ENCODE results near the gene NDFIP2. TPM values are rescaled to one million over a fixed set of nuclear protein-coding genes. Genes with fewer than 3 reads are reported as not detected.

The NDFIP2 gene
- polyA plus RNA-seq, 1 donor from 2014 or later, result not detected

- Mint-ChIP-seq H3K4me1 (peaks cover 0 to 2% (median 0%) of the 10 kb centered on the region in 3 donors), H3K27me3 (peaks cover 13% of the 10 kb centered on the region), H3K4me3 (no peak overlapping the region), H3K9me3 (peaks cover 0 to 6% (median 1%) of the 10 kb centered on the region in 3 donors), H3K27ac (no peak overlapping the region), H3K36me3 (no peaks in the 10 kb centered on the region)
These were observed 10.3 kb upstream of the NDFIP2 start for GRCh38 chr13:79470666-79471065.

- no peak overlapping the region for H3K27ac Mint-ChIP-seq
- H3K27me3 Mint-ChIP-seq, result peaks cover 11% of the 10 kb centered on the region
- H3K36me3 Mint-ChIP-seq, result no peaks in the 10 kb centered on the region
- H3K4me1 Mint-ChIP-seq, result peaks cover 0 to 10% (median 8%) of the 10 kb centered on the region in 3 donors
- H3K9me3 Mint-ChIP-seq, result peaks cover 0 to 5% (median 1%) of the 10 kb centered on the region in 3 donors
- H3K4me3 Mint-ChIP-seq, result no peak overlapping the region
These were observed 5.4 kb upstream of the NDFIP2 start for GRCh38 chr13:79475569-79475968.

- no peak overlapping the region for H3K27ac Mint-ChIP-seq
These were observed 3.0 kb upstream of the NDFIP2 start for GRCh38 chr13:79477968-79478367.

GRCh38 chr13:79479882-79480281, 1.1 kb upstream of the NDFIP2 start:
- H3K27me3 Mint-ChIP-seq, result peaks cover 17% of the 10 kb centered on the region
- no peaks in the 10 kb centered on the region for H3K36me3 Mint-ChIP-seq
- H3K4me3 Mint-ChIP-seq, result peak overlapping the region; percentile 13 to 94 (median 52)
- H3K27ac Mint-ChIP-seq, result no peak overlapping the region
- peaks cover 0 to 2% (median 0%) of the 10 kb centered on the region in 3 donors for H3K9me3 Mint-ChIP-seq
- H3K4me1 Mint-ChIP-seq, result peaks cover 5 to 16% (median 16%) of the 10 kb centered on the region in 3 donors

More at GRCh38 chr13:79477968-79478367, 3.0 kb upstream of the NDFIP2 start:
- H3K36me3 Mint-ChIP-seq, result no peaks in the 10 kb centered on the region
- peaks cover 17% of the 10 kb centered on the region for H3K27me3 Mint-ChIP-seq
- peaks cover 5 to 16% (median 16%) of the 10 kb centered on the region in 3 donors for H3K4me1 Mint-ChIP-seq
- no peak overlapping the region for H3K4me3 Mint-ChIP-seq
- peaks cover 0 to 7% (median 1%) of the 10 kb centered on the region in 3 donors for H3K9me3 Mint-ChIP-seq

- Mint-ChIP-seq H3K27me3 (peaks cover 17% of the 10 kb centered on the region), H3K27ac (peak overlapping the region in 2 of 3 donors; percentile 20 to 94), H3K4me3 (peak overlapping the region; percentile 73 to 94 (median 85)), H3K36me3 (no peaks in the 10 kb centered on the region), H3K9me3 (peaks cover 0 to 2% (median 0%) of the 10 kb centered on the region in 3 donors), H3K4me1 (peaks cover 5 to 16% (median 16%) of the 10 kb centered on the region in 3 donors)
These were observed 714 bp downstream of the NDFIP2 start for GRCh38 chr13:79481685-79482052.

GRCh38 chr13:79482281-79482970, 1.5 kb downstream of the NDFIP2 start:
- peaks cover 5 to 16% (median 16%) of the 10 kb centered on the region in 3 donors for H3K4me1 Mint-ChIP-seq
- H3K27ac Mint-ChIP-seq, result no peak overlapping the region
- H3K4me3 Mint-ChIP-seq, result peak overlapping the region; percentile 12 to 94 (median 80)

GRCh38 chr13:79483086-79483706, 2.2 kb downstream of the NDFIP2 start:
- Mint-ChIP-seq H3K27ac (no peak overlapping the region), H3K36me3 (no peaks in the 10 kb centered on the region), H3K27me3 (peaks cover 19% of the 10 kb centered on the region), H3K4me3 (peak overlapping the region in 1 of 4 donors; percentile 37), H3K9me3 (peaks cover 0 to 2% (median 0%) of the 10 kb centered on the region in 3 donors), H3K4me1 (peaks cover 5 to 16% (median 16%) of the 10 kb centered on the region in 3 donors)

More at GRCh38 chr13:79482281-79482970, 1.5 kb downstream of the NDFIP2 start:
- H3K27me3 Mint-ChIP-seq, result peaks cover 19% of the 10 kb centered on the region
- peaks cover 0 to 2% (median 0%) of the 10 kb centered on the region in 3 donors for H3K9me3 Mint-ChIP-seq
- no peaks in the 10 kb centered on the region for H3K36me3 Mint-ChIP-seq

GRCh38 chr13:79485014-79485811, 4.3 kb downstream of the NDFIP2 start:
- Mint-ChIP-seq H3K4me3 (peak overlapping the region in 1 of 4 donors; percentile 8), H3K4me1 (peaks cover 5 to 9% (median 7%) of the 10 kb centered on the region in 3 donors), H3K27me3 (peaks cover 19% of the 10 kb centered on the region), H3K27ac (no peak overlapping the region), H3K36me3 (no peaks in the 10 kb centered on the region), H3K9me3 (peaks cover 0 to 2% (median 0%) of the 10 kb centered on the region in 3 donors)

GRCh38 chr13:79486433-79487188, 5.7 kb downstream of the NDFIP2 start:
- H3K27me3 Mint-ChIP-seq, result peaks cover 18% of the 10 kb centered on the region
- H3K27ac Mint-ChIP-seq, result no peak overlapping the region
- peaks cover 2 to 4% (median 3%) of the 10 kb centered on the region in 3 donors for H3K4me1 Mint-ChIP-seq
- peaks cover 0 to 2% (median 0%) of the 10 kb centered on the region in 3 donors for H3K9me3 Mint-ChIP-seq
- H3K36me3 Mint-ChIP-seq, result no peaks in the 10 kb centered on the region
- H3K4me3 Mint-ChIP-seq, result no peak overlapping the region

GRCh38 chr13:79490326-79490725, 9.4 kb downstream of the NDFIP2 start:
- Mint-ChIP-seq H3K4me3 (no peak overlapping the region), H3K36me3 (no peaks in the 10 kb centered on the region), H3K27ac (no peak overlapping the region), H3K9me3 (no peaks in the 10 kb centered on the region), H3K4me1 (peaks cover 0 to 2% (median 0%) of the 10 kb centered on the region in 3 donors), H3K27me3 (peaks cover 5% of the 10 kb centered on the region)

GRCh38 chr13:79490824-79491223, 9.9 kb downstream of the NDFIP2 start:
- peaks cover 0 to 2% (median 0%) of the 10 kb centered on the region in 3 donors for H3K4me1 Mint-ChIP-seq
- H3K9me3 Mint-ChIP-seq, result no peaks in the 10 kb centered on the region
- H3K27me3 Mint-ChIP-seq, result peaks cover 5% of the 10 kb centered on the region
- H3K27ac Mint-ChIP-seq, result no peak overlapping the region
- H3K36me3 Mint-ChIP-seq, result no peaks in the 10 kb centered on the region
- H3K4me3 Mint-ChIP-seq, result no peak overlapping the region

GRCh38 chr13:79491715-79492114, 10.8 kb downstream of the NDFIP2 start:
- H3K4me1 Mint-ChIP-seq, result peaks cover 0 to 2% (median 0%) of the 10 kb centered on the region in 3 donors
- H3K27ac Mint-ChIP-seq, result no peak overlapping the region
- no peak overlapping the region for H3K4me3 Mint-ChIP-seq
- no peaks in the 10 kb centered on the region for H3K36me3 Mint-ChIP-seq
- no peaks in the 10 kb centered on the region for H3K9me3 Mint-ChIP-seq
- peaks cover 5% of the 10 kb centered on the region for H3K27me3 Mint-ChIP-seq

GRCh38 chr13:79492313-79492798, 11.4 kb downstream of the NDFIP2 start:
- no peak overlapping the region for H3K4me3 Mint-ChIP-seq
- peaks cover 0 to 2% (median 0%) of the 10 kb centered on the region in 3 donors for H3K4me1 Mint-ChIP-seq

More at GRCh38 chr13:79492313-79492798, 11.4 kb downstream of the NDFIP2 start:
- no peak overlapping the region for H3K27ac Mint-ChIP-seq
- H3K27me3 Mint-ChIP-seq, result no peaks in the 10 kb centered on the region
- no peaks in the 10 kb centered on the region for H3K36me3 Mint-ChIP-seq
- no peaks in the 10 kb centered on the region for H3K9me3 Mint-ChIP-seq
